ENCODE measurements around the gene EMID1.
A peak's percentile ranks its signal among the peaks of the same experiment; 100 is the strongest.

DNA sequence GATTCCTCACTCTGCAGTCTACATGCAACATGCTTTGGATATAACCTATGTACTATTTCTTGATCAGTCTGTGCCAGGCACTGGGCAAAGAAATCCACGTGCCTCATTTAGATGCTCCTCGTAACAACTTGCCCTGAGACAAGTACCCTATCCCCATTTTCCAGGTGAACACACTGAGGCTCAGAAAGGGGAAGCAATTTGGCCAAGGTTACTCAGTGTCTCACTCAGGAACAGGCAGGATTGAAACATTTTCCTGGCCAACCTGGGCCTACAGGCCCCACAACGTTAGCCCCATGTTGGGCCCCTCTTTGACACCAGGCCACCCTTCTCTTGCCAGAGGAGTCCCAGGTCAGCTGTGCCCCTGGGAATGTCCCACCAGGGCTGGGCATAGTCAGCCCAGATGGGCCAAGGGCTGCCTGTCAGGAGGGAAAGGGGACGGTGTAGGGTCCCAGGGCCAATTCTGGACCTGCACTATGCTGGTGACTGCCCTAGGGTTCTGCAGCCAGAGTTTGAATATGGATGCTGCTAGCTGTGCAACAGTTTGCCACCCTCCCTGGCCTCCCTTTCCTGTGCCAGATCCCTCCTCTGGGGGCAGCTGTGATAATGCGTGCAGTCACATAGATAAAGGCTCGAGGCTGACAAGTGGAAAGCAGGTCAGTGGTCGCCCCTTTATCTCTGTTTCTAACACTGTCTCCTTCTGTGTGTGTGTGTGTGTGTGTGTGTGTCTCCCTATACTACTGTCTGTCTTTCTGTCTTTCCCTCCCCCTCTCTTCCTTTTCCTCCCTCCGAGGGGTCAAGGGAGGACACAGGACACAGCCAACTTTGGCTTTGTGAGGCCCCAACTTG is 10.4 kb upstream of the EMID1 start:
- TF ChIP-seq, protein P1, sequence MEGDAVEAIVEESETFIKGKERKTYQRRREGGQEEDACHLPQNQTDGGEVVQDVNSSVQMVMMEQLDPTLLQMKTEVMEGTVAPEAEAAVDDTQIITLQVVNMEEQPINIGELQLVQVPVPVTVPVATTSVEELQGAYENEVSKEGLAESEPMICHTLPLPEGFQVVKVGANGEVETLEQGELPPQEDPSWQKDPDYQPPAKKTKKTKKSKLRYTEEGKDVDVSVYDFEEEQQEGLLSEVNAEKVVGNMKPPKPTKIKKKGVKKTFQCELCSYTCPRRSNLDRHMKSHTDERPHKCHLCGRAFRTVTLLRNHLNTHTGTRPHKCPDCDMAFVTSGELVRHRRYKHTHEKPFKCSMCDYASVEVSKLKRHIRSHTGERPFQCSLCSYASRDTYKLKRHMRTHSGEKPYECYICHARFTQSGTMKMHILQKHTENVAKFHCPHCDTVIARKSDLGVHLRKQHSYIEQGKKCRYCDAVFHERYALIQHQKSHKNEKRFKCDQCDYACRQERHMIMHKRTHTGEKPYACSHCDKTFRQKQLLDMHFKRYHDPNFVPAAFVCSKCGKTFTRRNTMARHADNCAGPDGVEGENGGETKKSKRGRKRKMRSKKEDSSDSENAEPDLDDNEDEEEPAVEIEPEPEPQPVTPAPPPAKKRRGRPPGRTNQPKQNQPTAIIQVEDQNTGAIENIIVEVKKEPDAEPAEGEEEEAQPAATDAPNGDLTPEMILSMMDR (conservative IDR thresholded peaks at IDR 0.05; ENCODE audit: low read length): peak; percentile 42
- no peak for TF ChIP-seq EZH2phosphoT487 (IDR thresholded peaks at IDR 0.05; ENCODE audit: borderline replicate concordance)

Measured in Loucy (cell line).